Neural progenitor cell (in vitro differentiated cells): ENCODE data around the gene EHMT1.

Experiments
- CTCF ChIP-seq: fragments of 200-600 bp; sonication (generic); IDR thresholded peaks from 2 replicates; pipeline ENCODE4 v1.5.1; 2017; ENCODE audit warnings: antibody characterized with exemption, mild to moderate bottlenecking
- EZH2 ChIP-seq: fragments of 200-600 bp; sonication (generic); IDR thresholded peaks from 2 replicates; pipeline ENCODE4 v1.6.1; 2017; ENCODE audit warnings: antibody characterized with exemption, mild to moderate bottlenecking, moderate library complexity
- EZH2phosphoT487 ChIP-seq: fragments of 200-600 bp; sonication (generic); IDR thresholded peaks from 2 replicates; pipeline ENCODE4 v1.6.1; 2017; ENCODE audit warnings: antibody characterized with exemption

GRCh38 chr9:137679249-137679648 lies 60.4 kb downstream of the EHMT1 start:
- no peak for TF ChIP-seq EZH2
- TF ChIP-seq EZH2phosphoT487, result no peak
- no peak for TF ChIP-seq CTCF
